ENCODE measurements around the gene FSCN2.

GRCh38 chr17:81544281-81544974 lies 16.3 kb downstream of the FSCN2 start:
- TF ChIP-seq CTCF (IDR thresholded peaks at IDR 0.05) (no peak), POLR2A (IDR thresholded peaks at IDR 0.05) (no peak)
